H1 (cell line): ENCODE measurements around the gene JMJD8. TPM values are rescaled to one million over a fixed set of nuclear protein-coding genes. Genes with fewer than 3 reads are reported as not detected.

Source experiments
- EGR1 ChIP-seq: IDR thresholded peaks from 2 replicates; pipeline ENCODE4 v1.6.1; 2011; ENCODE audit warnings: low read depth, low read length, borderline replicate concordance
- KDM4A ChIP-seq: IDR thresholded peaks from one replicate; pipeline ENCODE4 v1.7.1; 2012; ENCODE audit warnings: low read depth, mild to moderate bottlenecking, moderate library complexity, low read length, inconsistent platforms; ENCODE audit not compliant: severe bottlenecking
- KDM5A ChIP-seq: fragments of 200-600 bp; IDR thresholded peaks from 2 replicates; pipeline ENCODE4 v1.7.1; 2012; ENCODE audit warnings: mild to moderate bottlenecking, low read length, inconsistent platforms, mixed read lengths
- SIRT6 ChIP-seq: IDR thresholded peaks from one replicate; pipeline ENCODE4 v1.7.1; 2012; ENCODE audit warnings: low read length, inconsistent platforms
- polyA plus RNA-seq, 7 experiments: library from polyadenylated mRNA; depleted of rRNA in 3 of 7; stranded (reverse) in 5 of 7; unstranded in 2 of 7; fragments of >200 nt in 5 of 7; fragments of 200-250 nt in 2 of 7; gene quantifications; 1 replicate in 5 of 7; 2 replicates in 1 of 7; 4 replicates in 1 of 7; pipeline versions ENCODE4 v1.2.1 to v1.2.3, GENCODE V29; 2011 to 2013; ENCODE audit warnings: missing spikeins in 2 of 7, mixed read lengths in 2 of 7
- total RNA-seq: library from RNA; stranded (reverse); fragmentation: NEBNext Ultra II Directional; extraction: Animal tissue kit (Norgen Biotek cat#: 25700); gene quantifications from 2 replicates; pipeline ENCODE4 v1.2.1, GENCODE V29; 2021

JMJD8 gene
- total and polyA plus RNA-seq, 2 of the 8 experiments (the other 6 are each of a cell fraction or from before 2014, with no cell fraction given): 46.4 to 87.4 TPM

GRCh38 chr16:693766-694165, 9.6 kb upstream of the JMJD8 start (continued):
- TF ChIP-seq EGR1 (no peak), SIRT6 (no peak), KDM5A (no peak), KDM4A (no peak)
